GM12878 (cell line): ENCODE data around the gene KLHL3. TPM values are rescaled to one million over a fixed set of nuclear protein-coding genes. Genes with fewer than 3 reads are reported as not detected.

ENCODE experiments used
- ATAC-seq: fragments of 200-7000 bp; cut with Tn5 transposase; 3 replicates; pipeline ENCODE4 v1.9.1; 2020; ENCODE audit warnings: mild to moderate bottlenecking, moderate library complexity
- BruUV-seq: library from RNA; stranded (reverse); fragments of 400-500 nt; replicated peaks from 2 replicates; lab custom pipeline; 2021; lab: Mats Ljungman, UMichigan
- CTCF ChIA-PET: fragments of 300-600 bp; sonication (Branson Sonifier 250); formaldehyde crosslinking; extraction: SDS; loops from one replicate; lab custom pipeline; 2021; ENCODE audit warnings: inconsistent platforms; lab: Yijun Ruan, JAX
- POLR2A ChIA-PET: fragments of 350-600 bp; formaldehyde crosslinking; extraction: SDS; loops from one replicate; lab custom pipeline; 2021; ENCODE audit warnings: inconsistent platforms; lab: Charles Lee
- RAD21 ChIA-PET: fragments of 300-600 bp; sonication (Branson Sonifier 250); formaldehyde crosslinking; loops from one replicate; lab custom pipeline; 2023; ENCODE audit warnings: antibody characterized with exemption; ENCODE audit not compliant: unreplicated experiment; lab: Charles Lee
- SMC1A ChIA-PET: fragments of 300-600 bp; sonication (Branson Sonifier 250); formaldehyde crosslinking; loops from one replicate; lab custom pipeline; 2023; ENCODE audit not compliant: unreplicated experiment, uncharacterized antibody; lab: Charles Lee
- DNase-seq: peaks from one replicate; pipeline ENCODE4 v3.0.0-alpha.2; 2011; ENCODE audit warnings: low read depth, low spot score
- FAIRE-seq: peaks from 3 replicates; lab custom pipeline; 2011; peaks lifted over from hg19 to GRCh38; lab: Jason Lieb, UNC
- H2AFZ ChIP-seq: 2 replicates; pipeline ENCODE4 v1.6.0; 2011; ENCODE audit warnings: low read depth, low read length, control low read depth; ENCODE audit not compliant: control insufficient read depth
- H3K27ac ChIP-seq: 2 replicates; pipeline ENCODE4 v1.5.1; 2011; ENCODE audit warnings: control low read depth; ENCODE audit not compliant: control insufficient read depth, insufficient read depth
- H3K27me3 ChIP-seq, 2 experiments: replicated peaks in 1 of 2; 2 replicates each; pipeline versions ENCODE4 v1.6.0 to v1.6.1; 2011; ENCODE audit warnings: low read length in 1 of 2; ENCODE audit not compliant: control insufficient read depth in 2 of 2, insufficient read depth in 2 of 2
- H3K36me3 ChIP-seq, 2 experiments: 2 replicates each; pipeline ENCODE4 v1.5.1; 2011; ENCODE audit warnings: low read length in 1 of 2; ENCODE audit not compliant: control insufficient read depth in 2 of 2, insufficient read depth in 2 of 2
- H3K4me1 ChIP-seq: 2 replicates; pipeline ENCODE4 v1.6.1; 2011; ENCODE audit warnings: mild to moderate bottlenecking, low read length, moderate library complexity, mixed read lengths; ENCODE audit not compliant: control insufficient read depth, insufficient read depth
- H3K4me2 ChIP-seq: 2 replicates; pipeline ENCODE4 v1.6.0; 2011; ENCODE audit warnings: control low read depth; ENCODE audit not compliant: control insufficient read depth, insufficient read depth
- H3K4me3 ChIP-seq: fragments of 200-600 bp; sonication (generic); 2 replicates; pipeline ENCODE4 v1.5.1; 2016
- H3K79me2 ChIP-seq: 2 replicates; pipeline ENCODE4 v1.6.0; 2011; ENCODE audit warnings: low read length; ENCODE audit not compliant: control insufficient read depth, insufficient read depth
- H3K9ac ChIP-seq: 2 replicates; pipeline ENCODE4 v1.8.0; 2011; ENCODE audit warnings: low read length, control low read depth, mixed read lengths; ENCODE audit not compliant: control insufficient read depth, insufficient read depth
- H3K9me3 ChIP-seq: replicated peaks from 3 replicates; pipeline ENCODE4 v1.5.1; 2011; ENCODE audit warnings: mild to moderate bottlenecking, low read length; ENCODE audit not compliant: control insufficient read depth, insufficient read depth
- H4K20me1 ChIP-seq: 2 replicates; pipeline ENCODE4 v1.6.0; 2011; ENCODE audit not compliant: control insufficient read depth, insufficient read depth
- EGR1 ChIP-seq, 2 experiments: IDR thresholded peaks; 1 replicate in 1 of 2; 2 replicates in 1 of 2; pipeline ENCODE4 v1.6.1; 2011 to 2012; ENCODE audit warnings: low read depth in 2 of 2, low read length in 2 of 2, borderline replicate concordance in 1 of 2, mild to moderate bottlenecking in 1 of 2, moderate library complexity in 1 of 2
- ZNF24 ChIP-seq: fragments of 450-650 bp; IDR thresholded peaks from 2 replicates; pipeline ENCODE4 v1.6.1; 2017; ENCODE audit warnings: antibody characterized with exemption, mild to moderate bottlenecking
- ZNF622 ChIP-seq: fragments of 450-650 bp; IDR thresholded peaks from 2 replicates; pipeline ENCODE4 v1.6.1; 2017; ENCODE audit warnings: mild to moderate bottlenecking, inconsistent platforms
- WGBS: methylation state at CpG from one replicate; pipeline ENCODE4 v1.1.6; 2016; ENCODE audit warnings: low lambda C conversion rate; ENCODE audit not compliant: insufficient replicate concordance, insufficient coverage; ENCODE audit errors: missing lambda C conversion rate; 5-methylcytosine and 5-hydroxymethylcytosine counted together
- in situ Hi-C: fragments of 300-500 bp; cut with MboI; formaldehyde crosslinking; loops from 9 replicates; pipeline ENCODE4 v1.14.3; 2018; ENCODE audit warnings: mixed read lengths
- intact Hi-C: fragments of 100-400 bp; cut with micrococcal nuclease; formaldehyde crosslinking; loops from one replicate; pipeline ENCODE4 v1.14.2; 2022; ENCODE audit not compliant: unreplicated experiment
- polyA plus RNA-seq, 11 experiments: library from polyadenylated mRNA; depleted of rRNA in 4 of 11; unstranded in 6 of 11; stranded (reverse) in 5 of 11; fragments of >200 nt; fragmentation: Nextera tagmentation in 4 of 11; fragmentation: Illumina TruSeq in 1 of 11; extraction: Ambion mirVana in 4 of 11; extraction: Trizol in 1 of 11; gene quantifications; 1 replicate in 1 of 11; 2 replicates in 10 of 11; pipeline versions ENCODE4 v1.2.1 to v1.2.3, GENCODE V29; 2011 to 2016; ENCODE audit warnings: inconsistent platforms in 2 of 11, missing spikeins in 2 of 11, low read depth in 1 of 11
- total RNA-seq, 4 experiments: library from RNA; depleted of rRNA in 3 of 4; stranded (reverse); fragments of >200 nt in 3 of 4; fragmentation: Illumina TruSeq in 1 of 4; extraction: Trizol in 1 of 4; gene quantifications; 2 replicates each; pipeline versions ENCODE4 v1.2.1 to v1.2.3, GENCODE V29; 2013 to 2021
- TF ChIP-seq, protein P1 (sequence below): fragments of 450-650 bp; IDR thresholded peaks from 2 replicates; pipeline ENCODE4 v1.6.1; 2017; ENCODE audit warnings: mild to moderate bottlenecking, moderate library complexity
- TF ChIP-seq, protein P2 (sequence below): IDR thresholded peaks from 2 replicates; pipeline ENCODE4 v1.6.1; 2011; ENCODE audit warnings: low read depth, low read length, improper control_type of control experiment, borderline replicate concordance

KLHL3 gene
- total and polyA plus RNA-seq, 10 of the 15 experiments (the other 5 are each of a cell fraction or from before 2014, with no cell fraction given) = 1.7 to 11.7 (median 5.6) TPM

DNA sequence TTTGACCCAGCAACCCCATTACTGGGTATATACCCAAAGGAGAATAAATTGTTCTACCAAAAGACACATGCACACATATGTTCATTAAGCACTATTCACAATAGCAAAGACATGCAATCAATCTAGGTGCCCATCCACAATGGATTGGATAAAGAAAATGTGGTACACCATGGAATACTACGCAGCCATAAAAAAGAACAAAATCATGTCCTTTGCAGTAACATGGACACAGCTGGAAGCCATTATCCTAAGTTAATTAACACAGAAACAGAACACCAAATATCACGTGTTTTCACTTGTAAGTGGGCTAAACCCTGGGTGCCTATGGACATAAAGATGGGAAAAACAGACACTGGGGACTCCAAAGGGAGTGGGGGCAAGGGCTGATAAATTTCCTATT lies 46.6 kb downstream of the KLHL3 start (continued):
- TF ChIP-seq, protein P1, sequence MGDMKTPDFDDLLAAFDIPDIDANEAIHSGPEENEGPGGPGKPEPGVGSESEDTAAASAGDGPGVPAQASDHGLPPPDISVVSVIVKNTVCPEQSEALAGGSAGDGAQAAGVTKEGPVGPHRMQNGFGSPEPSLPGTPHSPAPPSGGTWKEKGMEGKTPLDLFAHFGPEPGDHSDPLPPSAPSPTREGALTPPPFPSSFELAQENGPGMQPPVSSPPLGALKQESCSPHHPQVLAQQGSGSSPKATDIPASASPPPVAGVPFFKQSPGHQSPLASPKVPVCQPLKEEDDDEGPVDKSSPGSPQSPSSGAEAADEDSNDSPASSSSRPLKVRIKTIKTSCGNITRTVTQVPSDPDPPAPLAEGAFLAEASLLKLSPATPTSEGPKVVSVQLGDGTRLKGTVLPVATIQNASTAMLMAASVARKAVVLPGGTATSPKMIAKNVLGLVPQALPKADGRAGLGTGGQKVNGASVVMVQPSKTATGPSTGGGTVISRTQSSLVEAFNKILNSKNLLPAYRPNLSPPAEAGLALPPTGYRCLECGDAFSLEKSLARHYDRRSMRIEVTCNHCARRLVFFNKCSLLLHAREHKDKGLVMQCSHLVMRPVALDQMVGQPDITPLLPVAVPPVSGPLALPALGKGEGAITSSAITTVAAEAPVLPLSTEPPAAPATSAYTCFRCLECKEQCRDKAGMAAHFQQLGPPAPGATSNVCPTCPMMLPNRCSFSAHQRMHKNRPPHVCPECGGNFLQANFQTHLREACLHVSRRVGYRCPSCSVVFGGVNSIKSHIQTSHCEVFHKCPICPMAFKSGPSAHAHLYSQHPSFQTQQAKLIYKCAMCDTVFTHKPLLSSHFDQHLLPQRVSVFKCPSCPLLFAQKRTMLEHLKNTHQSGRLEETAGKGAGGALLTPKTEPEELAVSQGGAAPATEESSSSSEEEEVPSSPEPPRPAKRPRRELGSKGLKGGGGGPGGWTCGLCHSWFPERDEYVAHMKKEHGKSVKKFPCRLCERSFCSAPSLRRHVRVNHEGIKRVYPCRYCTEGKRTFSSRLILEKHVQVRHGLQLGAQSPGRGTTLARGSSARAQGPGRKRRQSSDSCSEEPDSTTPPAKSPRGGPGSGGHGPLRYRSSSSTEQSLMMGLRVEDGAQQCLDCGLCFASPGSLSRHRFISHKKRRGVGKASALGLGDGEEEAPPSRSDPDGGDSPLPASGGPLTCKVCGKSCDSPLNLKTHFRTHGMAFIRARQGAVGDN = no peak

DNA sequence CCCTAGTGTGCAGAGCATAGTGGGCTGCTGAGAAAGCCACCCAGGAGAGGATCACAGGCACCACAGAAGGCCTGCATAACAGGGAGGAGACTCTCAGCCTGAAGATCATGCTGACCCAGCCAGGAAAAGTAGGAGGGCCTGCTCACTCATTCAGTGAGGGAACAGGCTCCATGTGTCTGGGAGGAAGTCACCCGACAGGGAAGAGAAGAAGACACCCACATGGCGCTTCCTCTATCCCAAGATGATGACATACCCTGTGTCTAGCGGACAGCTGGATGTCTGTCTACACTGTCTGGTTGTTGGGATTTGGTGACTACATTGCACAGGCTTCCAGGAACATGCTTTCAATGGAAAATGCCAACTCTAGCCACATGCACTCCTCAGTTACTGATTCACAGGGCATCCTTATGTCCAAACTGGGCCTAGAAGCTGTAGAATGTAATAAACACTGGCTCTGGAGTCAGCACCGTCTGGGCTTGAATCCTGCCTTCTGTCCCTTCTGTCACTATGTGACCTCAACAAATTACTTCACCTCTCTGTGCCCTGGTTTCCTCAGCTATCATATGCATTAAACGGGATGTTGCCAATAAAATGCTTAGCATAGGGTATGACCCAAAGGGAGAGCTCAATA lies 47.6 kb downstream of the KLHL3 start:
- no TSS peak for BruUV-seq
- Histone ChIP-seq H3K4me2 (no peak overlapping the region), H3K27me3 (no peaks in the 10 kb centered on the region), H2AFZ (no peak overlapping the region), H3K79me2 (no peaks in the 10 kb centered on the region), H3K4me1 (no peaks in the 10 kb centered on the region), H3K9ac (no peak overlapping the region), H3K4me3 (no peak overlapping the region), H3K36me3 (peaks cover 0 to 5% of the 10 kb centered on the region in 2 experiments; a peak in 1 of 4 replicates), H3K9me3 (no peaks in the 10 kb centered on the region), H4K20me1 (no peaks in the 10 kb centered on the region), H3K27ac (no peak overlapping the region)
- intact Hi-C loops = no loop called here
- no peak for FAIRE-seq
- SMC1A ChIA-PET = no interaction called here
- POLR2A ChIA-PET = no interaction called here
- WGBS = 84% methylated on average over 5 of the region's 5 CpGs
- DNase-seq = no peak
- no peak for ATAC-seq
- CTCF ChIA-PET = no interaction called here
- RAD21 ChIA-PET = interaction anchor here (1.1 kb wide), 1 partner anchor 59 kb away, joined by 3 read pairs; no protein-coding TSS in a partner anchor
- in situ Hi-C loops = no loop called here
- TF ChIP-seq EGR1 (IDR thresholded peaks at IDR 0.05; ENCODE audit: borderline replicate concordance in 1 of 2, low read depth in 2 of 2, low read length in 2 of 2) (no peak), ZNF622 (no peak), ZNF24 (no peak)
- TF ChIP-seq, protein P2, sequence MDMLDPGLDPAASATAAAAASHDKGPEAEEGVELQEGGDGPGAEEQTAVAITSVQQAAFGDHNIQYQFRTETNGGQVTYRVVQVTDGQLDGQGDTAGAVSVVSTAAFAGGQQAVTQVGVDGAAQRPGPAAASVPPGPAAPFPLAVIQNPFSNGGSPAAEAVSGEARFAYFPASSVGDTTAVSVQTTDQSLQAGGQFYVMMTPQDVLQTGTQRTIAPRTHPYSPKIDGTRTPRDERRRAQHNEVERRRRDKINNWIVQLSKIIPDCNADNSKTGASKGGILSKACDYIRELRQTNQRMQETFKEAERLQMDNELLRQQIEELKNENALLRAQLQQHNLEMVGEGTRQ = no peak
